Stimulated activated CD8-positive, alpha-beta memory T cell treated with anti-CD3 and anti-CD28 coated beads, Interleukin-7, amount 100 ng/mL, for 1 hour (primary cell): ENCODE data around the gene NRGN.

ENCODE experiments used
- DNase-seq, 2 donors: peaks; one replicate each; pipeline ENCODE4 v3.0.0-alpha.2; 2020; ENCODE audit warnings: low read depth in 2 of 2

NRGN gene

DNA sequence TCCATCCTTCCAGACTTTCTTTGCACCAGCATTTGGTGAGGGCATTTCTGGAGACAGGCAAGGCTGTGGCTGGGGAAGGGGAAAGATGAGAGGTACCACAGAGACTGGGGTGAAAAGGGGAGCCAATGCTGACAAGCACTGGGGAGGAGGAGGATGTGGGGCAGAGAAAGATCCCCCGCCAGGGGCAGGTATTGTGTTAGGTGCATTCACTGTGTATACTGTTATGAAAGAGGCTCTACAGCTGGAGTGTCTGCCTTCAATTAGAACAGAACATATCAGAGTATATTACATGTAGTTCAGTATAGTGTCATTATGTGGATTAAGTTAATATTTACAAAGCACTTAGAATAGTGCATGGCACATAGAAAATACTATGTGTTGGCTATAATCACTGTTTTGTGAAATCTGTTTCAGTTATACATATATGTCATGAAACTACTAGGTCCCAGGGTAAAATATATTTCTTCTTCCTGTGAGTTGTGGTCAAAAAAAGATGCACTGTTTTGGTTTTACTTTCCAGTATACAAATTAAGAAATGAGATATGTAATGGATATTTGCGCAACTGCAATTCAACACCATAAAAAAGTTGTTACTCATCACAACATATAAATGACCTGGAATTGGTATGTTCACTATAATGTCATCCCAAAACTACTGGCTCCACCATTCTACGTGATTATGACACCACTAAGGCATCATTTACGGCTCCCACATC is 52.0 kb downstream of the NRGN start:
- no peak for DNase-seq

DNA sequence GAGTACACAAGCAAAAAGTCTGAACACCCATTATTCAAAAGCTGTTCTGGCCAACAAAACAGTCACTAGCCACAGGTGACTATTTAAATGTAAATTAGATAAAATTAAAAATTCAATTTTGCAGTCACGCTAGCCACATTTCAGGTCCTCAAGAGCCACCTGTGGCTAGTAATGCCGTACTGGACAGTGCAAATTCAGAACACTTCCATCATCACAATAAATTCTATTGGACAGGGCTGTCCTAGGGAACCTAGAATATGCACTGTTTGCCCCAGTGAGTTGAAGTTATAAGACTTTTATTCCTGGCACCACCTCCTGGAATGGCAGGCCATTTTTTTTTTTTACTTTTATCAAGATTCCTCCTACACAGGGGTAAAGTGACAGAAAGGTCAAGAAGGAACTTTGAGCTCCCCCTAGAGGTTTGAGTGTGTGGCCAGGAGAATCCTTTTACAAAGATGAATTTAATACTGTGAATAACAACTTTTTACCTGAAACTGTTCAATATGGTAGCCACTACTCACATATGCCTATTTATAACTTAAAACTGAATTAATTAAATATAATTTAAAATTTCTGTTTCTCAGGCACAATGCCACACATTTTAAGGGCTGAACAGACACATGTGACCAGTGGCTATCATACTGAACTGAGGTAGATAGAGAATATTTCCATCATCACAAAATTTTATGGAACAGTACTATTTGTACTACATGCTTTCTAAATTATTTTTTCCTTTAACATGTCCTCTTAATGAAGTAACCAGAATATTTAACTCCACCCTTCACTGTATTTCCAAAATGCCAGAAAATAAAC is 53.9 kb downstream of the NRGN start:
- no peak for DNase-seq

DNA sequence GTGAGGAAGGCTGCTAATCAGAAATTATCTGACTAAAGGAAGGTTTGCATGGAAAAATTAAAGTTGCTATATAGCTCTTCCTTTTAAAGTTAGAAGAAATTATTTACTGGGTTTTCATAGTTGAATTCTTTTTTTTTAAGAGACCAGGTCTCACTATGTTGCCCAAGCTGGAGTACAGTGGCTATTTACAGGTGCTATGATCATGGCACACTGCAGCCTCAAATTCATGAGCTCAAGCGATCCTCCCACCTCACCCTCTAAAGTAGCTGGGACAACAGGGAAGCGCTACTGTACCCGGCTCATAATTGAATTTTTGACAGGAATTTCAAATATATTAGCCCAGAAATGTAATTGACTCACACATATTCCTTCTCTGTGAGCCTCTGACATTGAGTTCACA is 56.6 kb downstream of the NRGN start:
- DNase-seq: no peak
